HG03139 (cell line): Measurements from ENCODE around the gene HSD17B8.

ENCODE experiments used
- ATAC-seq: cut with Tn5 transposase; IDR thresholded peaks from one replicate; pipeline ENCODE4 v1.9.1; 2021; ENCODE audit not compliant: unreplicated experiment

HSD17B8 gene

GRCh38 chr6:33191383-33192104 lies 12.9 kb upstream of the HSD17B8 start:
- ATAC-seq: no peak

DNA sequence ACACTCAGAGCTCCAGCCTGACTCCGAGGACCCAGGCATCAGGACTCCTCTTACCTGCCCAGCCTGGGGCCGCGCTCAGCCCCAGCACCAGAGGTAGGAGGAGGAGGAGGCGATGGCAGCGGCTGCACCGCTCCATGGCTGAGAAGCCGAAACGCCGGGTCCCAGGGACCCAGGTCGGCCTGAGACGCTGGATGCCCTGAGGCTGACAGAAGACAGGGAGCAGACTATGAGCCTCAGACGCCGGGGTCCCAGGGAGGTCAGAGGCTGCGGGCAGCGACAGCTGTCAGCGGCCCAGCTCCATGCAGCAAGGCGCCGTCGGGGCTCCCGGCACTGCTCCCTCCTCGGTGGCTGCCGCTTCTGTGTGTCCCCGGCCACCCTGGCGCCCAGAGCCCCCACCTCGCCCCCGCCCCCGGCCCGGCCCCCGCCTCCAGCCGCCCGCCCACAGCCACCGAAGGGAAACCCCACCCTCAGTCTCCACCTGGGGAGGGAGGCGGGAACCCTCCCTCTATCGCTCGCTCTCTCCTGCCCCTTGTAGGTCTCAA lies 12.3 kb upstream of the HSD17B8 start, which contains the start of gene COL11A2:
TSS of gene COL11A2 (minus strand) at position 363 of the 542 bp plus-strand sequence. CDS start at position 136, 227 bp downstream.
- no peak for ATAC-seq

- ATAC-seq: no peak
Observed at GRCh38 chr6:33192671-33193602, 11.5 kb upstream of the HSD17B8 start.

GRCh38 chr6:33193619-33194018 lies 10.8 kb upstream of the HSD17B8 start:
- no peak for ATAC-seq

- ATAC-seq: no peak
Observed at GRCh38 chr6:33194431-33194979, 9.9 kb upstream of the HSD17B8 start.

DNA sequence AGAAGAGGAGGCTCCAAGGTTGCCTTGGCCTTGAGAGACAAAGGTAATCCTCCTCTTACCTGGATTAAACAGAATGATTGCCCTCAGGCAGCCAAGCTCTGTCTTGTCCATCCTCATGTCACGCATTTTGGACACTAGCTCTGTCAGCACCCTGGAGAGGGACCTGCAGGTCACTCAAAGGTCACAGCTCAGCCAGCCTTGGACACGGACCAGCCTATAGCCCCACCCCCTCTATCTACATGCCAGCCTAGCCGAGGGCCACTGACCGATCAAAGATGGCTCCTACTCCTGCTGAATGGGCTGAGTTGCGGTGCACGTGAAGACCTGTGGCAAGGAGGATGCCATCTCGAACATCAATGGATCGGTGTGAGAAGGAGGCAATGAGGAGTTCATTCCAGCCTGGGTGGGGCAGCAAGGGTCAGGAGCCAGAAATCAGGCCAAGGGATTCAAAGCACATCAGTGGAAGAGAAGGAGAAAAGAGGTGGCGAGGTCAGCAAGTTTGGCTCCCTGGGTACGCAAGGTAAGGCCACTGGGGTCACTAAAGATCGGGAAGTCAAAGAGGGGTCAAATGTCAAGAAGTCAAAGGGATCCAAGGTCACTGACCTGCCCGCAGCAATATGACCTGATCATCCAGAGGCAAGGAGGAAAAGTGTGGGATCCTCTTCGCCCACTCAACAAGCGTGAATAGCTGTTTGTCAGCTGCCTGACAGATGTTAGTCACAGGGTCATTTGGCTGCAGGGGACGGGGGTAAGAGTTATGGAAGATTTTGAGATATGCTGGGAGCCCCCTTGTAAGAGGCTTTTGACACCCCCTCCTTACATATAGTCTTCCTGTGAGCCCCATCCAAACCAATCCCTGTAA lies 8.9 kb upstream of the HSD17B8 start:
- ATAC-seq: no peak

DNA sequence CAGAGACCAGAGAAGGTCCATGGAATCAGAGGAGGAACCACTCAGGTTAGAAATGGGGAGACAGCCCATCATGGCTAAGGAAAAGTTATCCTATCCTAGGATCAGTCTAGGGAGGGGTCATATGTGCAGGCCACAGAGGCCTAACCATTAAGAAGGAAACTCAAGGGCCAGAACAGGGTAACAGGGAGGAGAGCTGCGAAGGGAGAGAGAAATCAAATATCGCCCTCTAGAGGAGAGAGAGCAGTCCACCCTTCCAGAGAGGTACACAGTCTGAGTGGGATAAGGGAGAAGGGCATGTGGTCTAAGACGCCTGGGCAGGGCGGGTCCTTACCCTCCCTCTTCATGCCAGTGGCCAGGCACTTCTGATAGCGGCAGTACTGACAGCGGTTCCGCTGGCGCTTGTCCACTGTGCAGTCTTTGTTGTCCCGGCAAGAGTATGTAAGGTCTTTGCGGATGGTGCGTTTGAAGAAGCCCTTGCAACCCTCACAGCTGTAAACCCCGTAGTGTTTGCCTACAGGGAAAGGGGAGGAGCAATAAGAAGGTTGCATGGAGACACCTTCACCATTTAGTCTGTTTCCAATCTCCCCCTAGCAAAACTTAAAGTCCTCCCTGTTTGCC lies 6.9 kb upstream of the HSD17B8 start:
- no peak for ATAC-seq

GRCh38 chr6:33198159-33198852 lies 6.1 kb upstream of the HSD17B8 start:
- no peak for ATAC-seq

- no peak for ATAC-seq
Observed at GRCh38 chr6:33198853-33199436, 5.5 kb upstream of the HSD17B8 start.

DNA sequence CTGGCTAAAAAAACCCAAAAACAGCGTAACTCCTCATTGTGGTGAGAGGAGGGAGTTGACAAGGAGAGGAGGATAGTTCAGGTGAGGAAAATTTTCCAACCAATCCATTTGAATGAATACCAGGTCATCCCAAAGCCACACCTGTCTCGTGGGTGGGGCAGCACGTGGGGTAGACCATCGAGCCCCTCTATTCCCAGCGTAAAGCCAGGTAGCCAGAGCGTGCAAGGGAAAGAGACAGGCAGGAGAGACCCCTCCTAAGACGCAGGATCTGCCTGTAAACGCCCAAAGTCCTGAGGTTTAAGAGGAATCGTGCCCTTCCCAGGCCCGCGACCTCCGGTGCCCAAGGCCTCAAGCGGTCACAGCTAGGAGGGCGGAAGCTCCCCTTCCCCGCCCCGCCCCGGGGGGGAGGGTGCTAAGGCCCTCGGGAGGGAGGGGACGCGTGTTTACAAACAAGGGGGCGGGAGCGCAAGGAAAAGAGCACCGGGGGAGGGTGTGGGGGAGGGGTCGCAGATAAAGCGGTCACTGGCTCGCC lies 4.7 kb upstream of the HSD17B8 start:
- peak; percentile 17 for ATAC-seq

GRCh38 chr6:33200219-33201146 lies 4.0 kb upstream of the HSD17B8 start, which contains the start of the genes RXRB and SLC39A7:
Gene RXRB (minus strand): TSS chr6:33200665. CDS start chr6:33200476, 189 bp downstream.
Gene SLC39A7 (plus strand): TSS chr6:33200867. CDS start chr6:33201246, 379 bp downstream.
- peak; percentile 46 for ATAC-seq

GRCh38 chr6:33201147-33201545 lies 3.3 kb upstream of the HSD17B8 start:
- peak; percentile 3 for ATAC-seq

DNA sequence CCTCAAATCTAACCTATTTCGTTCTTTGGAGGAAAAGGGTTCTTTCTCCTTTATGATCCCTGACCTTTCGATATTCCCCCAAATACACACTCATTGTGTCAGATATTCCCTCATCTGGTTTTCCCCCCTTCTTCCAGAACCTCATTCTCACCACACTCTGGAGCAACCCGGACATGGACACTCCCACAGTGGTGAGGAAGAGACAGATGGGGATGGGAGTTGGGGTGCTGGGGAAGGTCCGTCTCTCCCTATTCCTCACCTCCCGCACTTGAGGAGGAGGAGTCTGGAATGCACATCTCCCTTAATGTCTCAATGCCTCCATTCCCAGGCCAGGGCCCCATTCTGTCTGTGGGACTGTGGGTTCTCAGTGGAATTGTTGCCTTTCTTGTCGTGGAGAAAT lies 2.5 kb upstream of the HSD17B8 start:
- no peak for ATAC-seq

DNA sequence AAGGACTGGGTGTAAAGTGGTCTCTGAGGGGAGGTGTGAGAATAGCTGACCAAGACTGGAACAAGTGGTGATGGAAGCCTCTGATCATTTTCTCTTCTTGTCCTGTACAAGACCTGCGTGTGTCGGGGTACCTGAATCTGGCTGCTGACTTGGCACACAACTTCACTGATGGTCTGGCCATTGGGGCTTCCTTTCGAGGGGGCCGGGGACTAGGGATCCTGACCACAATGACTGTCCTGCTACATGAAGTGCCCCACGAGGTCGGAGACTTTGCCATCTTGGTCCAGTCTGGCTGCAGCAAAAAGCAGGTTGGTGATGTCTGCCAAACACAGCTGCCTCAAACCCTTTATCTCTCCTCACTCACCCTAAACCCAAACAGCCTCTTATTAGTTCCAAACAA lies 1.7 kb upstream of the HSD17B8 start:
- no peak for ATAC-seq

DNA sequence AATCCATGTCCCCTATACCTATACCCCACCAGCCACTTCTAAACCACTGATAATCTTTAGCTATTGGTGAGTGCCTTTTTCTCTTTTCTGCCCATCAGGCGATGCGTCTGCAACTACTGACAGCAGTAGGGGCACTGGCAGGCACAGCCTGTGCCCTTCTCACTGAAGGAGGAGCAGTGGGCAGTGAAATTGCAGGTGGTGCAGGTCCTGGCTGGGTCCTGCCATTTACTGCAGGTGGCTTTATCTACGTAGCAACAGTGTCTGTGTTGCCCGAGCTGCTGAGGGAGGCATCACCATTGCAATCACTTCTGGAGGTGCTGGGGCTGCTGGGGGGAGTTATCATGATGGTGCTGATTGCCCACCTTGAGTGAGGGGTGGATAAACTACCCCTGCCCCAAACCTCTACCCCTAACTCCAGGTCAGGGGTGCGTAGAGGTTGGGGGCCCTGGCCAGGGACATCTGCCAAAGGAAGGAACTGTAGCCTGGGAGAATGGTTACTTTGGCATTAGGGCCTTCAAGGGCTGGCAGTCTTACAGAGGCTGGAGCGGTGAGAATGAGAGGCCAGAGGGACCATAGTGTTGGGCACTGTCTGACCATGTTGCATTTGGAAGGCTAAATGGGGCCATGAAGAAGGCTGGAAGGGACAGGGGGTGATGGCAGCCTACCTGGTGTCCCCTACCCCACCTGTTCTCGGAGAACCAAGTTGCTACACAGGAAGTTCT lies 851 bp upstream of the HSD17B8 start:
- ATAC-seq: no peak

DNA sequence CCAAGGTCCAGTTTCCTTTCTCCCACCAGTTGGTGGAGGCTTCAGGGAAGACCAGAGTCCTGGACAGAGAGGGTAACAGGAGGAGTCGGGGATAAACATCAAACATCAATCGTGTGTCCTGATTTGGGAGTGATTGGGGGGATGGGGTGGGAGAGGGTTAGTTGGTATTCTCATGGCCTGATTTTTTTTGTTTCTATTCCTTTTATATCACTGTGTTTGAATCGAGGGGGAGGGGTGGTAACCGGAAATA lies 365 bp upstream of the HSD17B8 start:
- no peak for ATAC-seq
